Fibroblast of upper back skin (primary cell): ENCODE results near the gene ZNF234.
"Not testable (repeated sequence)": the region's sequence is repeated elsewhere in the genome, so short reads cannot be mapped to it uniquely, and the experiment has no call there.

Experiments used
- DNase-seq: peaks from one replicate; pipeline ENCODE4 v3.0.0-alpha.2; 2013

ZNF234 gene

GRCh38 chr19:44182145-44182544, 40.8 kb downstream of the ZNF234 start:
- no peak for DNase-seq

DNA sequence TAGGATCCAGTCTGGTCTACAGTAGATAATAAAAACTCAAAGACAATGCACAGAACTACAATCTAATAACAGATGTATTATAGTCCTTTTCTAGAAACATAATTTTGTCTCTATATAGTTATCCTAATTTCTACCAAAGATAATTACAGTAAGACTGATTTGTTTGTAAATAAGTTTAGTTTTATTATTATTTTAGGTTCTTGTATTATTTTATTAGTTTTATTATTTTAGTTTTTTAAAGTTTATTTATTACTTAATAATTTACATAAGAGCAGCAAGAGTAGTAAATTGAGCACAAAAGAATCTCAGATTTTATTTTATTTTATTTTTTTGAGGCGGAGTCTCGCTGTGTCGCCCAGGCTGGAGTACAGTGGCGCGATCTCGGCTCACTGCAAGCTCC, 48.7 kb downstream of the ZNF234 start:
- no peak for DNase-seq

DNA sequence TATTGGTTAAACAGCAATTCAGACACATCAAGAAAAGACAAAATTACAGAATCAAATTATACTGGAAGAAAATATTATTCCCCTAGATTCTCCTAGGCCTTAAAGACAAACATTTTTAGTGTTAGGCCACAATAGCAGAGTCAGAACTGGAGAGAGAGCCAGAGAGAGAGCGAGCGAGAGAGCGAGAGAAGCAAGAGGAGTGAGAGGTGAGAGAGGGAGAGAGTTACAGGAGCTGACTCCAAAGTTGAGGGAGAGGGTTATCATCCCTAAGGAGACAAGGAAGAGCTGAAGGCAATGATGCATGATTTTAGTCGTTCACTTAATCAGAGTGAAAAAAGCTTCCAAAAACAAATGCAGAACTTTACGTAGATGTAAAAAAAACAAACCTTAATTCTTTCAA, 50.8 kb downstream of the ZNF234 start:
- DNase-seq, result no peak

DNA sequence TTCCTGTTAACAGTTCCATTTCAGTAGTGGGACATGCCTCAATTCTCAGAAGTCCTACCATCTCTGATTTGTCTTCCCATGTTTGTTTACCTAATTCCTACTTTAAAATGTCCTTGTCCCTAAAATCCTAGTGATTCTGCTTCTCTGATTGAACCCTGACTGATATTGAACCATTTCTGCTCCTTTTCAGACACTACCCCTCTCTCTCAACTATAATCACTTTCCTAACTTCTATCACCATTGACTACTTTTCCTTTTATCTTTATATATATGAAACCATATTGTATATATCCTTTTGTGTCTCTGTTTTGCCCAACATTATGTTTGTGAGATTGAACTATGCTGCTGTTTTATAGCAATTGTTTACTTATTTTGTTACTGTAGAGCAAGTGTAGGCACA, 55.4 kb downstream of the ZNF234 start:
- no peak for DNase-seq

DNA sequence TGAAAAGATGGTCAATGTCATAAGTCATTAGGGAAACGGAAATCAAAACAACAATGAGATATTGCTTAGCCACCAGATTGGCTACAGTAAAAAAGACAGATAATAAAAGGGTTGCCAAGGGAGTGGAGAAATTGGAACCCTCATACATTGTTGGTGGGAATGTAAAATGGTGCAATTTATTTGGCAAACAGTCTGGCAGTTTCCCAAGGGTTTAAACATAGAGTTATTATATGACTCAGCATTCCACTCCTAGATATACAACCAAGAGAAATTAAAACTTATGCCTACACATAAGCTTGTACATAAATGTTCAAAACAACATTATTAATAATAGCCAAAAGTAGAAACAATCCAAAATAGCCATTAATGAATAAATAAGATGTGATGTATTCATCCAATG, 61.1 kb downstream of the ZNF234 start:
- no peak for DNase-seq

DNA sequence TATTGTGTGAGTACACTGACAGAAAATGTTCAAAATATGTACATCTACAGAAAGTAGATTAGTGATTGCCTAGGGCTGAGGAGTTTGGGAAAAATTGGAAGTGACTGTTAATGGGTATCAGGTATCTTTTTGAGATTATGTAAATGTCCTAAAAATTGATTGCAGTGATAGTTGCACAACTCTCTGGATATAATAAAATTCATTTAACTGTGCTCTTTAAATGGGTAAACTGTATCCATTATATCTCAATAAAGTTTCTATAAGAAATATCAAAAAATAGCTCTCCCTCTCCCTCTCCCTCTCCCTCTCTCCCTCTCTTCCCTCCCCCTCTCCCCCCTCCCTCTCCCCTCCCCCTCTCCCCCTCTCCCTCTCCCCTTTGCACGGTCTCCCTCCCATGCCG, 61.6 kb downstream of the ZNF234 start:
- DNase-seq, result no peak

- not testable (repeated sequence) for DNase-seq
Measured at GRCh38 chr19:44203877-44204276, 62.5 kb downstream of the ZNF234 start.

- no peak for DNase-seq
Measured at GRCh38 chr19:44204772-44205171, 63.4 kb downstream of the ZNF234 start.

DNA sequence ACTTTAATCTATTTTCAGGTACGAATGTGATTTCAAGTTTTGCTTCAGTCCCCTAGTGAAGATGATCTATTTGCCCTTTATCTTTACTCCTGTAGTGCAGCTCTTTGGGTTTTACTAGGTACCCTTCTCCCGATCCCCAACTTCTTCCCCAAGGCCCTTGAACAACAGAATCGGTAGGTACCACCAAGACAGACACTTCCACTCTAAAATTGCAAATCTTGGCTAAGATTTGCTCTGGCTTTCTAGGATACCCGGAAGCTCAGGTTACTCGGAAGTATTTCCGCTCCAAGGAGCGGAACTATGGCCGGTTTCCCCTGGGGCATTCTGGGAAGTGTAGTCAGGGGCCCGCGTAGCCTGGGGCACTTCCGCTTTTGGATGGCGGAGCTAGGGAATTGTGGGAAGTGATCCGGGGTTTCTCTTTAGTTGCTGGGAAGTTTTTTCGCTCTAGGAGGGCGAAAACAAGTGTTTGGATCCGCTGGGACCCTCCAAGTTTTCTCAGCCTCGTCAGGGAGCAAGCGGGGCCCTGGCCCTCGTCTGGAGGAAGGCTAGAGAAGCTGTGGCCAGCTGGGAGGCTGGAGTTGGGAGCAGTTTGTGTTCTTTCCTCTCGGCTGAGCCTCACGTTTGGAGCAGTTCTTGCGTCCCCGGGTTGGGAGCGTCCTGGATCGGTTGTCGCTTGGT, 65.9 kb downstream of the ZNF234 start:
- peak; percentile 96 for DNase-seq
